A549 treated with ZK216348 at 1 μM for 4 hours (cell line): ENCODE measurements around the gene TARDBP. TPM values are rescaled to one million over a fixed set of nuclear protein-coding genes. Genes with fewer than 3 reads are reported as not detected.

Experiments used
- total RNA-seq: library from RNA; stranded (reverse); fragments of 200-300 nt; extraction: Qiagen RNA extraction; gene quantifications from 5 replicates; pipeline ENCODE4 v1.2.3, GENCODE V29; 2022; ENCODE audit warnings: low read depth

The TARDBP gene
- total RNA-seq = 188 to 222 TPM (median 195 TPM) in 5 replicates

DNA sequence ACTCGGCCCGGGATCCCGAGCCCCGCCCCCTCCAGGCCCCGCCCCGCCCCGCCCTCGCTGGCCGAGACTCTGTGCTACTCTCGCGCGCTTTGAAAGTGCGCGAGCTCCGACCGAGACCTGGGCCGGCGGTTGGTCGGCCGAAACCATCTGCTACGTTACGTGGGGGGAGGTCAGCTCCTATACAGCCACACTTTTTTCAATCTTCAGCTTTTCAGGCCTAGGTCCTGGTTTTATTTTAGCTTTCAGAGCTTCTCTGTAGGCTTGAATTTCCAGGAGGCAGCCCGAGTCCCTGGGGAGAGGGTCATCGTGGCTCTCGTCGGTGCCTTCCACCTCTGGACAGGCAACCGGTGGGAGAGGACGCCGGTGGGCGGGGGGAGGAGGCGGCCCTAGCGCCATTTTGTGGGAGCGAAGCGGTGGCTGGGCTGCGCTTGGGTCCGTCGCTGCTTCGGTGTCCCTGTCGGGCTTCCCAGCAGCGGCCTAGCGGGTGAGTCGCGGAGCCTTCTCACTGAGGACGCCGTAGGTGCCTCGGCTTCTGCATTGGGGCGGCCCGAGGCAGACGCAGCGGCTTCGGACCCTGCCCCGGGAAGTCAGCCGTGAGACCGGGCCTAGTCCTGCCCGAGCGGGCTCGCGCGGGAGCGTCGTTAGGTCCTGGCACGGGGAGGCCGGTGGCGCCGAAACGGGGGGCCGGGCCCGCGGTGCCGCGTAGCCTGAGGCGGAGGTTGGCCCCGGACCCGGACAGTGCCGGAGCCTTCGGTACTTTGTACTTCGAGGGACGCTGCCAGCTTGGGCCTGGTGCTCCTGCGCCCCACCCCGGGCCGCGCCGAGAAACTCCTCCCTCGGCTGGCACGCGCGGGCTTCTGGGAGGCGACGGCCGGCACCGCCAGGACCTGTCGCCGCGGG, at the start of gene TARDBP:
Gene TARDBP (plus strand): TSS at position 395 of the 900 bp plus-strand sequence. CDS start 1,074 bp downstream, outside the sequence.

DNA sequence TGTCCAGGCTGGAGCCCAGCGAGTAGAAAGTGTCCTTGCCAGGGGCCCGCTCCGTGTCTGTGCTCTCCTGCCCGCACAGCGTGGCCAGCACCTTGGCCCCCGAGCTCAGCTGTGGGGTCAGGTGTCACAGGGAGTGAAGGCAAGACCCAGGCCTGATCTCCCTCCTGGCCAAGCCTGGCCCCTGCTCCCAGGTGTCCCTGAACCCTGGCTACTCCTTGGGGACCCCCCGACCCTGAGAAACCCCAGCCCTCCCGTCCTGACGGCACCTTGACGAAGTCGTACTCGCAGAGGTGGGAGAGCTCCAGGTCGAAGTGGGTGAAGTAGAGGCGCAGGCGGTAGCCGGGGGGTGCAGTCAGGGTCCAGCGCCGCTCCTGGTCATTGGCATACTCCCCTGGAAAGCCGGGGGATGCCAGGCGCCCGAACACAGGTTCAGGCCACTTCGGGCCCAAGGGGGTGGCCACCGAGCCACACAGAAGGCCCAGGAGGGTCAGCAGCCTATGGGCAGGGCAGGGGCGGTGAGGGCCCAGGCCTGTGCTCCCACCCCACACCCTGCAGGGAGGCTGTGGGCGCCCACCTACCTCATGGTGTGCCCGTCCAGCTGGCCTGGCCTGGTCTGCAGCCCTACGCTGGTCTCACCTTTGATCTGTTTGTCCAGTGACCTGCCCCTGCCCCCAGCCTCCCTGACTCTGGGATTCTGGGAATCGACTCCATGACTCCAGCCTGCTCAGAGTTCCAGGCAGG, 34.3 kb downstream of the TARDBP start, which contains the start of gene MASP2:
Gene MASP2 (minus strand): TSS at position 615 of the 741 bp plus-strand sequence. CDS start 32 bp downstream, at position 583.

DNA sequence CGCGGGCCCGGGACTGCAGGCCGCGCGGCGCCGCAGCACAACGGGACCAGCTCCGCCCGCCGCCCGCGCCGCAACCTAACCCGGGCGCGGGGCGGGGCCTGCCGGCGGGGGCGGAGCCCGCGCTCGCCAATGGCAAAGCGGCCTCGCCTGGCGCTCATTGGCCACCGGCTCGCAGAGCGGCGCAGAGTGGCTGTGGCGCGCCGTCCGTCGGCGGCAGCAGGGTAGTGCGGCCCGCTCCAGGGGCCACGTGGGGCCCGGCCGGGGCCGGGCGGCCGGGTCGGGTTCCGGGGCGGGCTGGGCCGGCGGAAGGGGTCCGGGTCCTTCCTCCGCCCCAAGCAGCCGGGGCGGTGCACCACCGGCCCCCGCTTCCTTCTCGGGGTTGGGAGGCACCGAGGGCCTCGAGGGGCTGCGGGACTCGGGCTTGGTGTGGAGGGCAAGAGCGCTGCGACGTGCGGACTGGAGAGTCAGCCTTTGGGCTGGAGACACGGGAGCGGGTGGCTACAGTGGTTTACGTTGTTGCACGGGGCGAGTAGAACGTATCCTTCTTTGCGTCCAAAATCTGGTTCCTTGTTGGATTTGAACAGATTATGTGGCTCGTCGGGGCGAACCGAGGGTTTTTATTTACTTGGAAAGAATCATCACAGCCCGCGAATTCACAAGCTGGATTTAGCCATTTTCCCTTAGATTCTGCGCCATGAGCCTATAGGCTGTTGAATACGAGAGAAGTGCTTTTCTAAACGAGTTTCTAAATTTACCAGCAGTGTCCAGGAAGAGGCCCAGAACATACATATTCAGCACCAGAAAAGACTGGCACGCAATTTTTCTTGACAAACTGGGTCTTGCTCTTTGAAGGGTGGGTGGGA, 47.7 kb downstream of the TARDBP start, which contains the start of gene SRM:
Gene SRM (minus strand): TSS at position 51 of the 863 bp plus-strand sequence. CDS start 75 bp downstream, outside the sequence.

Other genes with a start within 250 kb of the TARDBP start
- gene CASZ1, start 216.0 kb upstream of the TARDBP start, total RNA-seq = 0.74 to 3.0 TPM (median 1.7 TPM) in 5 replicates
- gene MASP2, start 34.6 kb downstream of the TARDBP start, total RNA-seq = 0.12 to 0.85 TPM (median 0.33 TPM) in 3 of 5 replicates, not detected in the others
- 102 to 210 TPM (median 208 TPM) in 5 replicates for gene SRM, start 47.4 kb downstream of the TARDBP start, total RNA-seq
- gene EXOSC10, start 87.2 kb downstream of the TARDBP start, total RNA-seq = 36.9 to 41.7 TPM (median 38.6 TPM) in 5 replicates
- gene ANGPTL7, start 176.7 kb downstream of the TARDBP start, total RNA-seq = not detected in 5 replicates
- gene MTOR, start 249.9 kb downstream of the TARDBP start, total RNA-seq = 12.4 to 16.1 TPM (median 14.7 TPM) in 5 replicates